GM19023 (cell line): ENCODE data around the gene NECTIN4.

Experiments
- ATAC-seq: cut with Tn5 transposase; IDR thresholded peaks from one replicate; pipeline ENCODE4 v1.9.1; 2021; ENCODE audit warnings: mild to moderate bottlenecking, moderate library complexity; ENCODE audit not compliant: unreplicated experiment

NECTIN4 gene

GRCh38 chr1:161113915-161114314 is 24.6 kb upstream of the NECTIN4 start:
- no peak for ATAC-seq

- ATAC-seq = no peak
These were observed 22.2 kb upstream of the NECTIN4 start for GRCh38 chr1:161111527-161111926.

- no peak for ATAC-seq
These were observed 21.8 kb upstream of the NECTIN4 start for GRCh38 chr1:161111117-161111516.

GRCh38 chr1:161106431-161106830 is 17.1 kb upstream of the NECTIN4 start:
- no peak for ATAC-seq

DNA sequence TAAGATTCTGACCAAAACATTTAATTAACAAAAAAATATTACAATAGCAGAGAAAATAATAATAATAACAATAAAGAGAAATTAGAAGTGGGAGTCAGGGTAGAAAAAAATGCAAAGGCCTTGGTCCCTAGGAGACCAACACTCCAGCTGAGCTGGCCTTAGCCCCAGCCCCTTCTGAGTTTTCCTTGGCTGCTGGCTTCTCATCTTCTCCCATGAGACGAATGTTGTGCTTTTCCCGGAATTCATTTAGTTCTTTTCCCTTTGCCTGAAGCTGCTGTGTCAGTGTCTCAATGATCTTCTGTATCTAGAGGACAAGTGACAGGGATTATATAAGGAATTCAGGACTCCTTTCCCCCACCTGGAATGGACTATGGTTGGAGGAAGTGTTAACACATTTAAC is 11.2 kb upstream of the NECTIN4 start:
- no peak for ATAC-seq

GRCh38 chr1:161099090-161099802 is 9.9 kb upstream of the NECTIN4 start:
- no peak for ATAC-seq

DNA sequence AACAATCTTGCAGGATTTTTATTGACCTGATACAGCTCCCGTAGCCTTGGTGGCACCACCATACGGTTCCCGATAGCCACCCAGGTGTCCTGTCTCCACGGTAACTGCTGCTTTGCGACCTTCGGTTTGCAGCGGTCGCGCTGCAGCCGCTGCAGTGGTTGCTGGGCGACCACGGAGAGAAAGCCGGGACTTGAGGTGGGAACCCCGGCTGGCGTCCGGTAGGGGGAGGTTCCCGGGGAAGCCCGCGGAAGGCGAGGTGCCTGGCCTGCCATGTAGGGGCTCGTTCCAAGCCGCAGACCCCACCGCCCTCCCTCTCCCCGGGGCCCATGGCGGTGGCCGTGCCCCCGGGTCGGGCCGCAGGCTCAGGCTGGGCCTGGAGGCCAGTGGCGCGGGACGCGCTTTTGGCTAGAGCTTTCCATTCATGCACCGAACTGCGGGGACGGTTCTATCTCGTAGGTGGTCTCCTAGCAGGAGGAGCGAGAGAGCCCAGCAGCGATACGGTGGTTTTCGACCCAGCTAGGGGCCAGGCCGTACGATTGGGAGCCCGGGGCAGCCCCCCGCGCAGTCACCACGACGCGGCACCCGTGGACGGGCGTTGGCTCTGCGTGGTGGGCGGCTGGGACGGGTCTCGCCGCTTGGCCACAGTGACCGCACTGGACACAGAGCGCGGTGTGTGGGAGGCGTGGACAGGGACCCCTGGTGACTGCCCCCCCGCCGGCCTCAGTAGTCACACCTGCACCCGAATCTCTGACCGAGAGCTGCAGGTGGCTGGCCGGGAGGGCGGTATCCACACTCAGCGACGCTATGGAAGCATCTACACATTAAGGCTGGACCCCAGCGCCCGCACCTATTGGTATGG is 9.1 kb upstream of the NECTIN4 start, which contains the start of gene KLHDC9:
Gene KLHDC9 (plus strand): TSS at position 152 of the 859 bp plus-strand sequence. CDS start 175 bp downstream, at position 327.
- peak; percentile 80 for ATAC-seq

DNA sequence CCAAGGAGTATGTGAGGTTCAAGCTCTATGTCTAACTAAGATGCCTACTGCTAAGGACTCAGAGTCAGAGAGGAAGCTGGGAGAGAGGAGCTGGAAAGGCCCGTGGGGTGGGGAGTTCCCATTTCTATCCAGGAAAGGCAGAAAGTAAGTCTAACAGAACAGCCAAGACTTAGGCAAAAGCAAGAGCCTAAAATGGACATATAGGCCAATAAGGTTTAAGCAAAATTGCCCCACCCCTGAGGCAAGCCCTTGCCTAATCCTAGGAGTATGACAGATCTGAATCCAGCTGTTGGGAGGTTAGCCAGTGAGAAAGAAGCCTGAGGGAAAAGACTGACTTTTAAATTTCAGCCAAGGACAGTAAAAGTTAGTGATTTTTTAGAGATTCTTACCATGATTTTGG is 7.2 kb upstream of the NECTIN4 start:
- ATAC-seq = no peak

DNA sequence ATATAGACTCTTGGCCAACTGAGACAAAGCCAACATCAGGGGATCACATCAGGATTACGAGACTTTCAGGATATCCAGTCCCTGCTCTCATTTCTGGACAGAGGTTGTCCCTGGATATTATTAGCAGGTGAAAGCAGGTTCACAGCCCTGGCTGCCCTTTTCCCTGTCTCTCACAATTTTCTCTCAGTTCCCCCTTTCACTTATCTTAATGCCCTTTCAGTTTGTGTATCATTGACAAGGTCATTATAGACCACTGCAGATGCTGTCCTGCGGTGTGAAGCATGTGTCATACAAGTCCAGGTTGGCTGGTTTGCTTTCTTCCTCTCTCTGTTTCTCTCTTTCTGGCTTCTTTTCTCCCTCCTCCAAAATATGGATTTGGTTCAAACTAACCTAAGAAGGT is 6.7 kb upstream of the NECTIN4 start:
- no peak for ATAC-seq

DNA sequence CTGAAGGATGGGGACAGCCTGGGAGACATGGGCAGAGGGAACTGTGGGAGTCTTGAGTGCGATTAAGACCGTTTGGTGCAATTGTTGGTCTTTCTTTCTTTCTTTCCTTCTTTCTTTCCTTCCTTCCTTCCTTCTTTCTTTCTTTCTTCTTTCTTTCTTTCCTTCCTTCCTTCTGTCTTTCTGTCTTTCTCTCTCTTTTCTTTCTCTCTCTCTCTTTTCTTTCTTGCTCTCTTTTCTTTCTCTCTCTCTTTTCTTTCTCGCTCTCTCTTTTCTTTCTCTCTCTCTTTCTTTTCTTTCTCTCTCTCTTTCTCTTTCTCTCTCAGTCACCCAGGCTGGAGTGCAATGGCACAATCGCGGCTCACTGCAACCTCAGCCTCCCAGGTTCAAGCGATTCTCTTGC is 5.9 kb upstream of the NECTIN4 start:
- no peak for ATAC-seq

DNA sequence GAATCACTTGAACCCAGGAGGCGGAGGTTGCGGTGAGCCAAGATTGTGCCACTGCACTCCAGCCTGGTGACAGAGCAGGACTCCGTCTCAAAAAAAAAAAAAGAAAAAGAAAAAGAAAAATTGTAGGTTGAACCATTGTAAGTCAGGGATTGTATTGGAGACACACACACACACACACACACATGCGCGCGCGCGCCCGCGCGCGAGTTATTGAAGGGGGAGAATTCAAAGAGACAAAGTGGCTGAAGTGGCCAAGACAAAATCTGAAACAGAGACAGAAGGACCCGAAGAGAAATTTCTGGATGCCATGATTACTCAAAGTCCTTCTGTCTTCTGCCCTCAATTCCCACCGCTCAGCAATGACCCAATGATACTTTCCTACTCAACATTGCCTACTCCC is 5.1 kb upstream of the NECTIN4 start:
- no peak for ATAC-seq

GRCh38 chr1:161092621-161093028 is 3.3 kb upstream of the NECTIN4 start:
- ATAC-seq = no peak

- no peak for ATAC-seq
These were observed 2.6 kb upstream of the NECTIN4 start for GRCh38 chr1:161091796-161092507.

DNA sequence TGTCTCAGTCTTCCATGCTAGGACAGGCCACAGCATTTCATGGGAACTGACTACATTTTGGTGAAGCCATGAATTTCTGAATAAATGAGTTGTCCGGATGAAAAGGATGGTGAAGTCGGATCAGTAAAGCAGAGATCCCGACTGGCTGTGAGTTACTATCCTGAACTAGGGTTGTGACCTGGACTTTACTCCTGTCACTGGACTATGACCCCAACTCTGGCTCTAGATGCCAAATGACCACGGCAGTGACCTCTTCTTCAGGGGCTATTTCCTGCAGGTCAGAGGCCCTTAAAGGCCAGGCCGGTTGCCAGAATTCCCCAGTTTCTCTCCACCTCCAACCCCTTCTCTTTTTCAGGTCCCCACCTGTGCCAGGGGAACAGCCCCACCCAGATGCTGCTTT is 1.7 kb upstream of the NECTIN4 start:
- ATAC-seq = no peak

GRCh38 chr1:161090617-161091016 is 1.3 kb upstream of the NECTIN4 start:
- no peak for ATAC-seq

- ATAC-seq = no peak
These were observed 580 bp upstream of the NECTIN4 start for GRCh38 chr1:161089938-161090337.

DNA sequence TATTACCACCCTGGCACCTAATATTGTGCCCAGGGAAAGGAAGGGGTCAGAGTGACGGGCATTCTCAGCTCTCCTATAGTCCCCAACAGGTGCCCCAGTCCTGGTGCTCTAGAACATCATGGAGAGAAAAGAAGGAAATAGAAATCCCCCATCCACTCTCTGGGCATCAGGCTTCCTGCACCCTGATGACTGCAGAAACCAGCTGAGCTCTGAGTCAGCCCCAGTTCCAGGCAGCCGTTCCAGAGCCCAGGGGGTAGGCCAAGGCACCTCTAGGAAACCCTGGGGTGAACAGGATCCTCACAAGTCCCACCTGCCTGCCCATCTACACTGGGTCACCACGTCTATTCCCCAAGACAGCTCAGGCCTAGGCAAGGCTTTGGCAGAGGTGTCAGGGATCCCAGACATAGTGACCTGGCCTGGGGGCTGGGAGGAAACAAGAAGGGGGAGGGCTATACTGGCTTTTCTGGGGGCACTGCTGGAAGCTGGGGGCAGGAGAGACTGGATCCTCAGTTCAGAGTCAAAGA is 709 bp downstream of the NECTIN4 start:
- ATAC-seq = no peak

- no peak for ATAC-seq
These were observed 2.9 kb downstream of the NECTIN4 start for GRCh38 chr1:161086457-161086856.

- ATAC-seq = no peak
These were observed 4.2 kb downstream of the NECTIN4 start for GRCh38 chr1:161085165-161085564.

- ATAC-seq = no peak
These were observed 4.8 kb downstream of the NECTIN4 start for GRCh38 chr1:161084597-161084988.
